Uterus (tissue), 2 donors: Measurements from ENCODE around the gene EFCAB12.

Source experiments
- CTCF ChIP-seq, 4 experiments: fragments of 200-600 bp in 2 of 4; fragments of 450-650 bp in 2 of 4; sonication (generic) in 2 of 4; IDR thresholded peaks; one replicate each; pipeline ENCODE4 v1.5.1; 2016 to 2019; ENCODE audit warnings: antibody characterized with exemption in 4 of 4, mild to moderate bottlenecking in 2 of 4, moderate library complexity in 1 of 4
- POLR2A ChIP-seq, 2 donors: fragments of 450-650 bp; IDR thresholded peaks; one replicate each; pipeline ENCODE4 v1.6.1; 2016; ENCODE audit warnings: antibody characterized with exemption in 2 of 2, mild to moderate bottlenecking in 1 of 2, moderate library complexity in 1 of 2

- no peak for TF ChIP-seq CTCF (IDR thresholded peaks at IDR 0.05)
- no peak for TF ChIP-seq POLR2A (IDR thresholded peaks at IDR 0.05)
Measured at GRCh38 chr3:129435367-129435766, 6.9 kb upstream of the EFCAB12 start.
